ENCODE measurements around the gene C2orf49. TPM values are rescaled to one million over a fixed set of nuclear protein-coding genes. Genes with fewer than 3 reads are reported as not detected.
A peak's percentile ranks its signal among the peaks of the same experiment; 100 is the strongest.

The C2orf49 gene
- total RNA-seq, 4 donors from 2014 or later: 16.9 to 30.0 (median 20.7) TPM

- 83 to 87% methylated on average over 5 to 15 of the region's 15 CpGs for WGBS, 2 donors (ENCODE audit: low coverage in 1 of 2)
- ATAC-seq: no peak
- no peaks in the 10 kb centered on the region for H3K27me3 ChIP-seq
- no peaks in the 10 kb centered on the region for H3K9me3 ChIP-seq
- H3K4me1 ChIP-seq: peaks cover 0 to under 1% (median 0%) of the 10 kb centered on the region in 3 donors
- no peak overlapping the region for H3K27ac ChIP-seq
- peaks cover 0 to 42% of the 10 kb centered on the region in 2 donors for H3K36me3 ChIP-seq
- no peak overlapping the region for H3K4me3 ChIP-seq
- no peak for TF ChIP-seq EP300 (IDR thresholded peaks at IDR 0.05)
- TF ChIP-seq CTCF (IDR thresholded peaks at IDR 0.05): no peak
- TF ChIP-seq POLR2A (IDR thresholded peaks at IDR 0.05): no peak
These were observed 28.8 kb upstream of the C2orf49 start for GRCh38 chr2:105308382-105309146.

- Histone ChIP-seq H3K4me1 (peaks cover 0 to 5% (median 0%) of the 10 kb centered on the region in 3 donors), H3K9me3 (no peaks in the 10 kb centered on the region), H3K27me3 (no peaks in the 10 kb centered on the region), H3K4me3 (no peak overlapping the region), H3K27ac (no peak overlapping the region), H3K36me3 (peaks cover 0 to 41% of the 10 kb centered on the region in 2 donors)
- TF ChIP-seq POLR2AphosphoS5 (IDR thresholded peaks at IDR 0.05) (no peak), POLR2A (IDR thresholded peaks at IDR 0.05) (no peak), EP300 (IDR thresholded peaks at IDR 0.05) (no peak), CTCF (IDR thresholded peaks at IDR 0.05) (no peak)
- 71 to 73% methylated on average over 2 of the region's 4 CpGs for WGBS, 2 donors (ENCODE audit: low coverage in 1 of 2)
- peak; percentile 22 for ATAC-seq
These were observed 28.2 kb upstream of the C2orf49 start for GRCh38 chr2:105309147-105309545.

GRCh38 chr2:105313877-105314276 lies 23.5 kb upstream of the C2orf49 start:
- Histone ChIP-seq H3K4me1 (peaks cover 0 to 10% (median 0%) of the 10 kb centered on the region in 3 donors), H3K9me3 (no peaks in the 10 kb centered on the region), H3K36me3 (peaks cover 0 to under 1% of the 10 kb centered on the region in 2 donors), H3K27ac (no peak overlapping the region), H3K27me3 (no peaks in the 10 kb centered on the region), H3K4me3 (no peak overlapping the region)
- no peak for ATAC-seq
- TF ChIP-seq CTCF (IDR thresholded peaks at IDR 0.05) (no peak), POLR2AphosphoS5 (IDR thresholded peaks at IDR 0.05) (no peak), POLR2A (IDR thresholded peaks at IDR 0.05) (no peak), EP300 (IDR thresholded peaks at IDR 0.05) (no peak)

GRCh38 chr2:105315314-105315713 lies 22.0 kb upstream of the C2orf49 start:
- TF ChIP-seq POLR2A (IDR thresholded peaks at IDR 0.05) (no peak), POLR2AphosphoS5 (IDR thresholded peaks at IDR 0.05) (no peak), CTCF (IDR thresholded peaks at IDR 0.05) (no peak), EP300 (IDR thresholded peaks at IDR 0.05) (no peak)
- WGBS, 2 donors (ENCODE audit: low coverage in 1 of 2): 53 to 70% methylated on average over 3 of the region's 3 CpGs
- no peaks in the 10 kb centered on the region for H3K27me3 ChIP-seq
- no peaks in the 10 kb centered on the region for H3K36me3 ChIP-seq
- H3K4me1 ChIP-seq: peaks cover 0 to 21% (median 0%) of the 10 kb centered on the region in 3 donors
- H3K9me3 ChIP-seq: no peaks in the 10 kb centered on the region
- H3K27ac ChIP-seq: no peak overlapping the region
- no peak overlapping the region for H3K4me3 ChIP-seq
- no peak for ATAC-seq

GRCh38 chr2:105317937-105318336 lies 19.4 kb upstream of the C2orf49 start:
- H3K27me3 ChIP-seq: no peaks in the 10 kb centered on the region
- H3K36me3 ChIP-seq: no peaks in the 10 kb centered on the region
- 75 to 90% methylated on average over 2 to 3 of the region's 3 CpGs for WGBS, 2 donors (ENCODE audit: low coverage in 1 of 2)
- no peak overlapping the region for H3K4me3 ChIP-seq
- no peak overlapping the region for H3K27ac ChIP-seq
- H3K9me3 ChIP-seq: no peaks in the 10 kb centered on the region
- TF ChIP-seq POLR2AphosphoS5 (IDR thresholded peaks at IDR 0.05) (no peak), CTCF (IDR thresholded peaks at IDR 0.05) (no peak), EP300 (IDR thresholded peaks at IDR 0.05) (no peak), POLR2A (IDR thresholded peaks at IDR 0.05) (no peak)
- peaks cover 0 to 47% (median 0%) of the 10 kb centered on the region in 3 donors for H3K4me1 ChIP-seq
- ATAC-seq: no peak
